C4-2B (cell line): Measurements from ENCODE around the gene TBC1D10A.

Source experiments
- H3K27ac ChIP-seq: fragments of 450-650 bp; 2 replicates; pipeline ENCODE4 v1.5.1; 2017
- ZFX ChIP-seq: fragments of 450-650 bp; IDR thresholded peaks from 2 replicates; pipeline ENCODE4 v1.6.1; 2017
- TF ChIP-seq, protein P1 (sequence below): fragments of 450-650 bp; conservative IDR thresholded peaks from 2 replicates; pipeline ENCODE4 v1.5.1; 2017; ENCODE audit warnings: mild to moderate bottlenecking

The TBC1D10A gene

DNA sequence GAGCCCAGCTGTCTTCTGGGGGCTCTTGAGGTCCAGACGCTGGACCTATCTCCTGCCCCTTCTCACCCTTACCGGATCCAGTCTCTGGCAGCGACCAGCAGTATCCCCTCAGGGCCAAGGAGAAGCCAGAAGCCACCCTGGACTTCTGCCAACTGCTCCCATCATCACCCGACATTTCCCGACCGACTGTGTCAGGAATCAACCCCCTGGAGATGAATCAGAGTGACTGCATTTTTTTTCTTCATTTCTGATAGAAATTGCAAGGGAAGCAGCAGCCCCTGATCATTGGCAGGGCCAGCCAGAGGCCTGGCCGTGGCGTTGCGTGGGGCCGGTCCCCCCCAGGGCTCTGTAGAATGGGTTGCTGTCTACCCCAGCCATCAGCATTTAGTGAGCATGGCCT, 75.0 kb downstream of the TBC1D10A start:
- TF ChIP-seq ZFX = no peak
- TF ChIP-seq, protein P1, sequence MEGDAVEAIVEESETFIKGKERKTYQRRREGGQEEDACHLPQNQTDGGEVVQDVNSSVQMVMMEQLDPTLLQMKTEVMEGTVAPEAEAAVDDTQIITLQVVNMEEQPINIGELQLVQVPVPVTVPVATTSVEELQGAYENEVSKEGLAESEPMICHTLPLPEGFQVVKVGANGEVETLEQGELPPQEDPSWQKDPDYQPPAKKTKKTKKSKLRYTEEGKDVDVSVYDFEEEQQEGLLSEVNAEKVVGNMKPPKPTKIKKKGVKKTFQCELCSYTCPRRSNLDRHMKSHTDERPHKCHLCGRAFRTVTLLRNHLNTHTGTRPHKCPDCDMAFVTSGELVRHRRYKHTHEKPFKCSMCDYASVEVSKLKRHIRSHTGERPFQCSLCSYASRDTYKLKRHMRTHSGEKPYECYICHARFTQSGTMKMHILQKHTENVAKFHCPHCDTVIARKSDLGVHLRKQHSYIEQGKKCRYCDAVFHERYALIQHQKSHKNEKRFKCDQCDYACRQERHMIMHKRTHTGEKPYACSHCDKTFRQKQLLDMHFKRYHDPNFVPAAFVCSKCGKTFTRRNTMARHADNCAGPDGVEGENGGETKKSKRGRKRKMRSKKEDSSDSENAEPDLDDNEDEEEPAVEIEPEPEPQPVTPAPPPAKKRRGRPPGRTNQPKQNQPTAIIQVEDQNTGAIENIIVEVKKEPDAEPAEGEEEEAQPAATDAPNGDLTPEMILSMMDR = no peak
- no peak overlapping the region for H3K27ac ChIP-seq

DNA sequence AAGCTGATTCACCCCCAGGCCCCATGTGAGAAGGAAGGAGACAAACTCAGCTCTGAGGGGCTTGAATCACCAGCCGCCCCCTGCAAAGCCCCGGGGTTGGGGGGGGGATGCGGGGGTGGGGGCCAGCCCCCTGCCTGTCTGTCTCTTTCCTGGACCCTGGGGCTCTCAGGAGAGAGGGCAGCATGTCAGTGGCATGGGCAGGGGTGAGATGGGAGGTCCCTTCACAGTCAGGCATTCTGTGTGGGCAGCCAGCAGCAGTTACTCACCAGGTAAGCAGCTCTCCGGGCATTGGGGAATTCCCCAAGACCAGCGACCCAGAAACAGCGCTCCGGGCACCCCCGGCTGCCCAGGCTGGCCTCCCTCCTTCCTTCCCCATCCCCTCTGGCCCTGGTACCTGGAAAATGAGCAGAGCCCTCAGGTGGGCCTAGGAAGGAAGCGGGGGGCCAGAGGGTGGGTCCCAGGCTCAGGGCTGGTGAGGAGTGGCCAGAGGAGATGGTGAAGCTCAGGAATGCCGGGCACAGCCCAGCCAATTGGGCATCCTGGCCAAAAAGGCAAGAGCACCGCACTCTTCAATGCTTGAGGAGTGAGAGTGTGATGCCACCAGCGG, 76.0 kb downstream of the TBC1D10A start:
- H3K27ac ChIP-seq = no peak overlapping the region
- TF ChIP-seq, protein P1 = no peak
- no peak for TF ChIP-seq ZFX

DNA sequence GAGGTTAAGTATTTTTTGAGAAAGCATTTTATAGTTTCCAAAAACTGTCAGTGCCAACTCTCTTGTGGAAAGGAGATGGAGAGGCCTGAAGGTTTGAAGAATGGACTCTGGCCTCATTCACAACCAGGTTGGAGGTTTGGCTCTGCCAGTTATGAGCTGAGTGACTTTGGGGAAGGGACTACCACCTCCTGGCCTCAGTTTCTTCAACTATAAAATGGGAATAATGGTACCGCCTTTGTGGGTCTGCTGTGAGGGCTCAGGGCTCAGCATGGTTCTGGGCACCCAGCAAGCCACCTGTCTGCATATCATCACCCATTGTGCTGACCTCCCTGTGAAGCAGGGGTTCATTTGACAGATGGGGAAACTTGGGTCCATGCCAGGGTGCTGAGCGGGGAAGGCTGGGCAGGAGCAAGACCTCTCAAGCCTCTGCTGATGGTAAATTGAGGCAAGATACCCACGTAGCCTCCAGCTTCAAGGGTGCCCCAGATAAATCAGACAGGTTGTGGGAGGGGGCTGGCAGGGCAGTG, 76.6 kb downstream of the TBC1D10A start:
- no peak for TF ChIP-seq ZFX
- TF ChIP-seq, protein P1 = no peak
- H3K27ac ChIP-seq = no peak overlapping the region

DNA sequence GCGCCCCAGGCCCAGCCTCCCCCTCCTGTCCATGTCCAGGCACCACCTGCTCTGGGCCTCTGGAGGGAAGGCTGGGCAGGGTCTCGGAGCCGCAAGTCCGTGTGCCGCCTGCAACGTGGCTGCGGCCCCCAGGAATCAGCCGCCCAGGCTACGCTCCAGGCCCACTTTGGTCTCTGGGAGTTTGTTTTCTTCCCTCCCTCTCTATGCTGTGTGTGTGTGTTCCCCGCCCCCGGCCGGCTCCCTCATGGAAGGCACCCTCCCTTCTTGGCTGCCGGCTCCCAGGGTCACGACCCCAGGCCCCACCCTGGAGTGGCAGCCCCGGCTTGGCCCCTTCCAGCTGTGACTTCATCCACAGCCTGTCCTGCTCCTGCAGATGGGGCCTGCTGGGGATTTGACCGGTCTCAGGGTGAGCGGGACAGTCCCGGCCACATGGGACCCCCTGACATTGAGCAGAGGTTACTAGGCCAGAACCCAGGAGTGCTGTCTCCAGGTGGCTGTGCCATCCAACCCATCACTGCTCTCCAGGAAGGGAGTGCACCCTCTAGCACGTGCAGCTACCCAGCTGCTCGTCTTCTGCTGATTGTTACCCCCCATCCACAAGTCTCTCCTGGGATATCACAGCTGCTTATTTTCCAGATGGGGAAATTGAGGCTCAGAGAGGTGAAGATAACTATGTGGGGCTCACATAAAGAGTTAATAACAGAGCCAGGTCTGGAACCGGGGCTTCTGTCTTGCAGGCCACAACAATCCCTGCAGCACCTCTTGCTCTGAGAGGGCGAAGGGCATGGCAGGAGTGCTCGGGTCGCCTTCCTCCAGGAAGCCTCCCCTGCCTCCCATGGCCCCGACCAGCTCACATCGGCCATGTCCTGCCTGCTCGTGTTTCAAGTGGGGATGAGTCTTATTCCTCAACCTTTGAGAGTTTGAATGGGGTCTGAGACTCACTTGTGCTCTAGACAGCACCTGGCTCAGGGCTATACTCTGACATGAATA, 77.4 kb downstream of the TBC1D10A start:
- TF ChIP-seq ZFX = no peak
- TF ChIP-seq, protein P1 = no peak
- H3K27ac ChIP-seq = no peak overlapping the region

DNA sequence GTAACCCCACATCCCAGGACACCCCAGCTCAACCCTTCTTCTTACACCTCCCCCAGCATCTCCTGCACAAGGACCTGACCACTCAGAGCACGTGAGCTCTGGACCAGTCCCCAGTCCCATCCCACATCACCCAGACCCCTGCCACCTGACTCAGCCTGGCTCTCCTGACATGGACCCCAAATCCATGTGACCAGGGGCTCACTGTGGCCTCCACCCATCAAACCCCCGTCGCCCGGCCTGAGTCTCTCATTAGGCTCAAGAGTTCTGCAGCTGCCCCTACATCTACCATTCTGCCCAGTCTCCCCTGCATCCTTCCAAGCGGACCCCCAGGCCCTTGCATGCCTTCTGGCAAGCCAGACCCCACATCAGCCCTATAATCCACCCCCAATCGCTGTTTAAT, 78.3 kb downstream of the TBC1D10A start:
- TF ChIP-seq ZFX = no peak
- TF ChIP-seq, protein P1 = no peak
- no peak overlapping the region for H3K27ac ChIP-seq

DNA sequence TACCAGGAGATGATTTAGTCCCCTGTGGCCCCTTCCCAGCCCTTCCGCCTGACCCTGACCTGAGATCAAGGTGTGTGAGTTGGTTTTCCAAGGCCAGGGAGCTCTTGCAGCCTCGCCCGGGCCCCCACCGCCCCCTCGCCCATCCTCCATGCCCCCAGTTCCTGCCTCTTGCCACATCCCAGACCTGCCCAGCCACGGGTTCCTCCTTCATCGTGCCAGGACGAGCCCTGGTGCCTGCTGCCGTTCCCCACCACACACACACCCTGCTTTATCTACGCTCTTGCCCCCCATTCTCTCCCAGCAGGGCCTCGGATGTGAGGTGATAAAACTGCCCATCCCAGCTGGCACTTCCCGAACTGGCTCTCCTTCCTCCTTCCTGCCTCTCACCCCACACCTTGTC, 78.8 kb downstream of the TBC1D10A start:
- TF ChIP-seq, protein P1 = no peak
- no peak for TF ChIP-seq ZFX
- H3K27ac ChIP-seq = no peak overlapping the region

DNA sequence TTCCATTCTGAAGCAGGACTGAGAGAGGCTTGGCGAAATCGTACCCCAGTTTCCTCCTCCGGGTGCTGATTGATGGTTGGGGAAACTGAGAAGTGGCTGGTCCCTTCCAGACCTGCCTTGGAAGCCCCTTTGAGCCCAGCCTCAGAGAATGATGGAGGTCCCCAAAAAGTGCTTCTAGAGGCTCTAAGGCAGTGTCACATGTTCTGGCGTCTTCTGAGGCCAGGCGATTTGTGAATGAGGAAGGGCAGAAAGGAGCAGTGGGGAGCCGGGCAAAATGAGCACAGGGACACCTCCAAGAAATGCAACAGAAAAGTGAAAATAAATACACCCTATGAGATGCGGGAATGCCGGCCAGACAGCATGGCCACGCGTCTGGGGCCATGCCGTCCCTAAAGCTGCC, 79.2 kb downstream of the TBC1D10A start:
- H3K27ac ChIP-seq = no peak overlapping the region
- TF ChIP-seq, protein P1 = no peak
- no peak for TF ChIP-seq ZFX
